HG02588 (cell line): Measurements from ENCODE around the gene CD6.
A peak's percentile ranks its signal among the peaks of the same experiment; 100 is the strongest.

Experiments
- ATAC-seq: cut with Tn5 transposase; IDR thresholded peaks from one replicate; pipeline ENCODE4 v1.9.1; 2021; ENCODE audit warnings: mild to moderate bottlenecking, moderate library complexity; ENCODE audit not compliant: unreplicated experiment

The CD6 gene

DNA sequence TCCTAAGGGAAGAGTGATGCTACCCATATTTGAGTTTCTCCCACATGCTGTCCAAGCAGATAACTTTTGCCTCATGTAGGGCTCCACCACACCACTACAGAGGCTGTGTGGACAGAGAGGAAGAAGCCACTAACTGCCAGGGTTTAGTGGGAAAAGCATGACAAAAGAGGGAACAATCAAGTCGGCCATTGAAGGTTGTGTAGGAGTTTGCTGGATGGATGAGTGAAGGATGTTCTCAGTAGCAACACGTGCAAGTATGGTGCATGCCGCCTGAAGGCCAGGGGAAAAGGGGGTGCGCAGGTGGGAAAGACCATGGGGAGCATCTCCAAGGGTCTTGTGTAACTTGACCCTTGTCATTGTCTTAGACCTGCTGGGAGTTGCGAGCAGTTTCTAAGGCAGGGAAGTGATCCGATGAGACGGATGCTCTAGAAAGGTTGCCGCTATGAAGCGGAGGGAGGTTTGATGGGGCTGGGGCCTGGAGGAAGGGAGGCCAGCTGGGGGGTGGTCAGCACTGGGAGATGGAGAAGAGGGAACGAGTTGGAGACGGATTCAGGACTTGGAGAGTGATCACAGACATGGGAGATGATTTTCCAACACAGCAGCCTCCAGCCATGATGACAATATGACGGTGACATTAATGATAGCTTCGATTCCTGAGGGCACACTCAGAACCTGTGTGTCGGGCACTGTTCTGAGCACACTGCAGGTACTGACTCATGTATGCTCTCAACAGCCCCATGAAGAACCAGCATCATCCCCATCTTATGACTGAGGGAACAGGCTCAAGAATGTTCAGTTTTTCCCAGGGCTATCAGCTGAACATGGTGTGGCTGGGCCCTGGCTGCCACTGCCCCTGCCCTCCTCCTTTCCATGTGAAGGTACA is 53.7 kb downstream of the CD6 start:
- ATAC-seq = no peak

GRCh38 chr11:61025821-61026120 is 54.3 kb downstream of the CD6 start:
- no peak for ATAC-seq

GRCh38 chr11:61026121-61027031 is 54.9 kb downstream of the CD6 start:
- ATAC-seq = no peak

- ATAC-seq = no peak
These were observed 55.8 kb downstream of the CD6 start for GRCh38 chr11:61027141-61027840.

DNA sequence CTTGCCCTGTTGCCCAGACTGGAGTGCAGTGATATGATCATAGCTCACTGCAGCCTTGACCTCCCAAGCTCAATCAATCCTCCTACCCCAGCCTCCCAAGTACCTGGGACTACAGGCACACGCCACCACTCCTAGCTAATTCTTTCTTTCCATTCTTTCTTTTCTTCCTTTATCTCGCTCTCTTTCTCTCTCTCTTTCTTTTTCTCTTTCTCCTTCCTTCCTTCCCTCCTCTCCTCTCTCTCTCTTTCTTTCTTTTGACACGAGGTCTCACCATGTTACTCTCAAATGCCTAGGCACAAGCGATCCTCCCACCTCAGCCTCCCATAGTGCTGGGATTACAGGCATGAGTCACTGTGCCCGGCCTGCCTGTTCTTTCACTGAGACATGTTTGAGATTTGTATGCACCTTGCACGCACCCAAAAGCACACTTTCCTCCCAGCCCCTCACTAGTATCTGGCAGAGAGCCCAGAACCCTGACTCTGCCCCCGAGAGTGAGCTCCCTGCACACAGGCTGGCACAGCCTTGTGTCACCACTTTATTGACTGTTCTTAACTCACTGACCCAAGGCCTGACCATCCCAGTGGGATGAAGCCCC is 56.8 kb downstream of the CD6 start:
- ATAC-seq = peak; percentile 81

DNA sequence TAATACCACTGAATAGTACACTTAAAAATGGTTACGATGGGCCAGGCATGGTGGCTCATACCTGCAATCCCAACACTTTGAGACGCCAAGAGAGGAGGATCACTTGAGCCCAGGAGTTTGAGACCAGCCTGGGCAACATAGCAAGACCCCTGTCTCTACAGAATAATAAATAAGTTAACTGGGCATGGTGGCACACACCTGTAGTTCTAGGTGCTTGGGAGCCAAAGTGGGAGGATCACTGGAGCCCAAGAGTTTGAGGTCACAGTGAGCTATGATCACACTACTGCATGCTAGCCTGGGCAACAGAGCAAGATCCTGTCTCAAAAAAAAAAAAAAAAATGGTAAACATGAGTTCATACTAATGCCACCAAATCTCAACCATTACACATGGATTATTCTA is 61.3 kb downstream of the CD6 start:
- no peak for ATAC-seq

GRCh38 chr11:61033417-61033816 is 61.9 kb downstream of the CD6 start:
- no peak for ATAC-seq

GRCh38 chr11:61034111-61034510 is 62.6 kb downstream of the CD6 start:
- ATAC-seq = no peak

DNA sequence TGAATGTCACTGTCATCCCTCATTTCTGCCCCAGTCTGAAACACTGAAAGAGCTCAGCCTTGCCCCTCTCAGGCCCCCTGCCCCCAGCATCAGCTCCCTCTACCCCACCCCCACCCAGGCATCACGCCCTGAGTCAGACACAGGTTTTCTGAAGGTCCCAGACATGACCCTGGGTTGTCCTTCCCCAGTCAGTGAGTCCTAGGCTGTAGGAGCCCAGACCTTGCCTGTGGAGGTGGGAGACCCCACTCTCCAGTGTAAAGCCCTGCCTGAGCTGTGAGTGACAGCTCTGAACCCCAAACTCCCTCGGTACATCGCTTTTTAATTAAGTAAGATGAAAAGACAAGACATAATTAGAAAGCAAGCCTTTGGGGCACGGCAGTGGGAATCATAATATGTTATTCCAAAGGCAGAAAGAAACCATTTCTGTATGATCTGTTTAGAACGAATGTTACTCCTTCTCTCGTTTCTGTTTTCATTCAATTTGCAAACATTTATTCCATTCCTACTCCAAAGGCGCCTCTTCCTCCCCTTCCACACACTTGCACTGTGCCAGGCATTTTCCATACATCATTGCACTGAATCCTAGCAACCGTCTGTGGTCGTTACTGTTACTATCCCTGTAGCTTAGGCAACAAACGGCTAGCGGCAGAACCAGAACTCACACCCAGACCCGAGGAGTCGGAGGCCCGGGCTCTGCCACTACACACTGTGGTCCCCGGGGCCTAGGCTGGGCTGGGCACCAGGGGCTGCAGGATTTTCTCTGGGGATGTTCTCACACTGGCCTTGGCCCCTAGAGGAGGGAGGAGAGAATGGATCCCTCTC is 63.4 kb downstream of the CD6 start:
- no peak for ATAC-seq

- ATAC-seq = no peak
These were observed 64.0 kb downstream of the CD6 start for GRCh38 chr11:61035526-61035835.

DNA sequence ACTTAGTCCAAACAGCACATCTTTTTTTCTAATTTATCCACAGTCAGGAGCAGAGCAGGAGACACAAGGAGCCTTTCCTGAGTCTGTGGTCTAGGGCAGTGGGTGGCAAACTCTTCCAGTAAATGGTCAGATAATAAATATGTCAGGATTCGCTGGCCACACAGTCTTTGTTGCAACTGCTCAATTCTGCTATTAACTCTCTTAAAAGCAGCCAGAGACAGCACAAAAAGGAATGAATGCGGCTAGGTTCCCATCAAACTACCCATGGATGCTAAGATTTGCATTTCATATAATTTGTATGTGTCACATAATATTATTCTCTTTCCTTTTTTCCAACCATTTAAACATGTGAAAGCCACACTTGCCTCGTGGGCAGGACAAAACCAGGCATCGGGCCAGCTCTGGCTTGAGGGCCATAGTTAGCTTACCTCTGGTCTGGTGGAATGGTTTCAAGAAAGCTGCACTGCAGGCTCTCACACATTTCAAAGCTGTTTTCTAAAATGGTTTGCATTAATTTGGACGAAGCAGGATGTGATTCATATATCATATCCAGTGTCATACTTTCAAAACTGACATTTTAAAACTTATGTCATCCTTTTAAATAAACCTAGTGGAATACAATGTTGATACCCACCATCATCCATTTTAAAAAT is 66.1 kb downstream of the CD6 start:
- ATAC-seq = no peak

DNA sequence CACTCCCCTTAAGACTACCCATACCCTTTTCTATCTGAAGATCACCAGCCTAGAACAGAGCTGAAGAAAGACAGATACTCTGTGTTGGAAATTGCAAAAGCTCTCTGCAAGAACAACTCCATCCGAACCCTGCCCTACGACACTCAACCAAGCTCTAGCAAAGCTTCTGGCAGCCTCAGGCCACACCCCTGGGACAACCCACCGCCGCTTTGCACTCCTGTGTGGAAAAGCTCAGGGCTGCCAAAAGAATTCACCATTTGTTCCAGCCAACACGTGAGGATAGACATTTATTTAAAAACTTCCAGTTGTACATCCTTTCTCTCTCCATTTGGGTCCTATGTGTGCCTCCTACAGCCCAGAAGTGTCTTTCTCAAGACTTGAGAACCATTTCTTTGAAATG is 68.4 kb downstream of the CD6 start:
- no peak for ATAC-seq

DNA sequence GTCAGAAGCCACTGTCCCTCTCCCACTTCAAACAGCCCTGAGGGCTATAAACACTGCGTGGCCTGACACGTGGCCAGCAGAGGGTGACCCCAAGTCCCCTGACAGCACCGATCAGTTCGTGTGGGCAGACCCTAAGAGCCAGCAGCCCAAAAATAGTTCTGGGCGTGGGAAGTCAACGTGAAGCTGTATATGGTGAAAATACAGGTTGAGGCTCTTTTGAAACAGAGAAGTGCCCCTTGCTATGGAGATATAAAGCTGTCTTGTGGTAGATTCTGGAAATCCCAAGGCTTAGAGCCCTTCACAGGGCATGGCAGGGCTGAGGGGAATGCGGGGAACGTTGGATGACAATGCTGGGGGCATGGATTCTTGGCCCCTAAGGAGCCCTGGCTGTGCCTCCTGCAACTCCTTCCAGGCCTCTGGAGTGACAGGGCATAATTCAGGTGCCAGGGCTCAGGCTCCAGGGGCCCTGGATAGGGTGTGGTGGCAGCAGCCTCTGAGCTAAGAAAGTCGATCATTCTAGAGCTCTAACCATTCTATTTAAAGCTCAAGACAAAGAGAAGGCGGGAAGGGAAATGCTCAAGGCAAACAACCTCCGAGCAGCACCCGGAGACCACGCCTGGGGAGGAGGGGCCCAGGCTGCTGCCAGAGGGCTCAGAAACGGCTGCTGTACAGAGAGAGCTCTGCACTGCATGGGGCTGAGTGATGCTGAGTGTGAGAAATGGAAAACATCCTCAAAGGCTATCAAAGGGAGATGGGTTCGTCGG is 70.5 kb downstream of the CD6 start:
- ATAC-seq = peak; percentile 80

GRCh38 chr11:61042537-61042936 is 71.1 kb downstream of the CD6 start:
- no peak for ATAC-seq

GRCh38 chr11:61042961-61043540 is 71.6 kb downstream of the CD6 start:
- no peak for ATAC-seq

- ATAC-seq = no peak
These were observed 73.8 kb downstream of the CD6 start for GRCh38 chr11:61045271-61045670.

- ATAC-seq = no peak
These were observed 75.4 kb downstream of the CD6 start for GRCh38 chr11:61046833-61047232.

- no peak for ATAC-seq
These were observed 77.0 kb downstream of the CD6 start for GRCh38 chr11:61048368-61049062.
